Measurements from ENCODE around the gene TSHZ2.

GRCh38 chr20:53448426-53448825 lies 476.3 kb downstream of the TSHZ2 start:
- TF ChIP-seq POLR2AphosphoS5 (IDR thresholded peaks at IDR 0.05; ENCODE audit: low read depth, low read length) (no peak), EZH2 (IDR thresholded peaks at IDR 0.05) (no peak), CTCF (IDR thresholded peaks at IDR 0.05 in 2 of 3, conservative IDR thresholded peaks at IDR 0.05 in 1 of 3; ENCODE audit: borderline replicate concordance in 1 of 3, insufficient read depth in 1 of 3, low read depth in 2 of 3, low read length in 2 of 3) (no peak), TCF7L2 (IDR thresholded peaks at IDR 0.05; ENCODE audit: borderline replicate concordance, extremely low read depth, insufficient read depth, insufficient read length) (no peak), CEBPB (IDR thresholded peaks at IDR 0.05; ENCODE audit: low read depth) (no peak), RAD21 (IDR thresholded peaks at IDR 0.05; ENCODE audit: low read depth) (no peak), POLR2A (IDR thresholded peaks at IDR 0.05; ENCODE audit: borderline replicate concordance, extremely low read depth, insufficient read depth, insufficient read length) (no peak), MAX (IDR thresholded peaks at IDR 0.05) (no peak)

Data from HCT116 (cell line).